WTC11 (cell line): ENCODE data around the gene TPCN2.

Experiments
- CBFB ChIP-seq: sonication (generic); formaldehyde crosslinking; IDR thresholded peaks from 2 replicates; pipeline ENCODE4 v1.8.1; 2022; ENCODE audit warnings: mild to moderate bottlenecking, low read depth, missing genetic modification reagents
- CREB1 ChIP-seq: sonication (generic); formaldehyde crosslinking; IDR thresholded peaks from 2 replicates; pipeline ENCODE4 v1.8.0; 2023; ENCODE audit warnings: mild to moderate bottlenecking, missing genetic modification reagents
- CTCF ChIP-seq: fragments of 200-600 bp; IDR thresholded peaks from 2 replicates; pipeline ENCODE4 v1.8.0; 2022; ENCODE audit warnings: antibody characterized with exemption
- ESRRA ChIP-seq: sonication (generic); formaldehyde crosslinking; IDR thresholded peaks from 2 replicates; pipeline ENCODE4 v1.8.1; 2022; ENCODE audit warnings: mild to moderate bottlenecking, missing genetic modification reagents, borderline replicate concordance
- ETV6 ChIP-seq: sonication (generic); formaldehyde crosslinking; IDR thresholded peaks from 2 replicates; pipeline ENCODE4 v1.8.1; 2022; ENCODE audit warnings: mild to moderate bottlenecking, missing genetic modification reagents
- JUN ChIP-seq: sonication (generic); formaldehyde crosslinking; IDR thresholded peaks from 2 replicates; pipeline ENCODE4 v1.8.0; 2023; ENCODE audit warnings: mild to moderate bottlenecking, missing genetic modification reagents
- MAX ChIP-seq: sonication (generic); formaldehyde crosslinking; IDR thresholded peaks from 2 replicates; pipeline ENCODE4 v1.8.0; 2022; ENCODE audit warnings: mild to moderate bottlenecking, missing genetic modification reagents
- MYBL2 ChIP-seq: sonication (generic); formaldehyde crosslinking; IDR thresholded peaks from 2 replicates; pipeline ENCODE4 v1.8.1; 2023; ENCODE audit warnings: mild to moderate bottlenecking, moderate library complexity, missing genetic modification reagents
- NFYB ChIP-seq: sonication (generic); formaldehyde crosslinking; conservative IDR thresholded peaks from 2 replicates; pipeline ENCODE4 v1.8.0; 2022; ENCODE audit warnings: low read depth, missing genetic modification reagents
- SP1 ChIP-seq: sonication (generic); formaldehyde crosslinking; conservative IDR thresholded peaks from 2 replicates; pipeline ENCODE4 v1.8.1; 2022; ENCODE audit warnings: missing genetic modification reagents
- TCF7 ChIP-seq: sonication (generic); formaldehyde crosslinking; IDR thresholded peaks from 2 replicates; pipeline ENCODE4 v1.8.0; 2022; ENCODE audit warnings: mild to moderate bottlenecking, low read depth, missing genetic modification reagents, moderate library complexity
- USF2 ChIP-seq: sonication (generic); formaldehyde crosslinking; IDR thresholded peaks from 2 replicates; pipeline ENCODE4 v1.8.1; 2023; ENCODE audit warnings: mild to moderate bottlenecking, missing genetic modification reagents, moderate library complexity
- ZNF416 ChIP-seq: fragments of 250-450 bp; sonication (Bioruptor Pico); IDR thresholded peaks from 2 replicates; pipeline ENCODE4 v1.9.0; 2021; ENCODE audit warnings: mild to moderate bottlenecking, inconsistent platforms

GRCh38 chr11:69172674-69173073 is 123.9 kb downstream of the TPCN2 start:
- no peak for TF ChIP-seq CTCF
- no peak for TF ChIP-seq USF2 (CRISPR knock-in tag)
- TF ChIP-seq SP1 (CRISPR knock-in tag), result no peak
- TF ChIP-seq CREB1 (CRISPR knock-in tag), result no peak
- TF ChIP-seq ESRRA (CRISPR knock-in tag), result no peak
- no peak for TF ChIP-seq MYBL2 (CRISPR knock-in tag)
- TF ChIP-seq ZNF416, result no peak
- TF ChIP-seq TCF7 (CRISPR knock-in tag), result no peak
- no peak for TF ChIP-seq JUN (CRISPR knock-in tag)
- no peak for TF ChIP-seq ETV6 (CRISPR knock-in tag)
- no peak for TF ChIP-seq NFYB
- TF ChIP-seq MAX (CRISPR knock-in tag), result no peak
- no peak for TF ChIP-seq CBFB
